NB4 (cell line): ENCODE results near the gene LURAP1L.

Experiments
- CTCF ChIP-seq: IDR thresholded peaks from one replicate; pipeline ENCODE4 v1.5.1; 2012; ENCODE audit warnings: low read depth, low read length
- POLR2A ChIP-seq: IDR thresholded peaks from 2 replicates; pipeline ENCODE4 v1.6.1; 2011; ENCODE audit warnings: mild to moderate bottlenecking; ENCODE audit not compliant: insufficient read length; ENCODE audit errors: extremely low read depth
- TF ChIP-seq, protein P1 (sequence below): IDR thresholded peaks from 2 replicates; pipeline ENCODE4 v1.6.1; 2011; ENCODE audit warnings: low read depth, low read length

- TF ChIP-seq POLR2A = no peak
- TF ChIP-seq, protein P1, sequence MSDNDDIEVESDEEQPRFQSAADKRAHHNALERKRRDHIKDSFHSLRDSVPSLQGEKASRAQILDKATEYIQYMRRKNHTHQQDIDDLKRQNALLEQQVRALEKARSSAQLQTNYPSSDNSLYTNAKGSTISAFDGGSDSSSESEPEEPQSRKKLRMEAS = no peak
- TF ChIP-seq CTCF = no peak
Observed at GRCh38 chr9:12801187-12801586, 26.4 kb downstream of the LURAP1L start.
